Suprapubic skin (tissue), 4 donors: ENCODE measurements around the gene CCDC63. TPM values are rescaled to one million over a fixed set of nuclear protein-coding genes. Genes with fewer than 3 reads are reported as not detected.

Source experiments
- DNase-seq, 2 donors: peaks; one replicate each; pipeline ENCODE4 v3.0.0-alpha.2; 2019; ENCODE audit warnings: low spot score in 2 of 2
- H3K27ac ChIP-seq: fragments of 200-600 bp; sonication (generic); one replicate; pipeline ENCODE4 v1.5.1; 2019
- H3K27me3 ChIP-seq: fragments of 200-600 bp; sonication (generic); one replicate; pipeline ENCODE4 v1.5.1; 2019
- H3K36me3 ChIP-seq: fragments of 200-600 bp; sonication (generic); one replicate; pipeline ENCODE4 v1.5.1; 2019
- H3K4me1 ChIP-seq: fragments of 200-600 bp; sonication (generic); one replicate; pipeline ENCODE4 v1.5.1; 2019
- H3K4me3 ChIP-seq: fragments of 200-600 bp; sonication (generic); one replicate; pipeline ENCODE4 v1.5.1; 2019; ENCODE audit warnings: mild to moderate bottlenecking
- H3K9me3 ChIP-seq: fragments of 200-600 bp; sonication (generic); one replicate; pipeline ENCODE4 v1.5.1; 2019
- EP300 ChIP-seq: sonication (generic); formaldehyde crosslinking; IDR thresholded peaks from one replicate; pipeline ENCODE4 v1.6.1; 2017; ENCODE audit warnings: antibody characterized with exemption
- POLR2A ChIP-seq, 2 donors: fragments of 450-650 bp; IDR thresholded peaks; one replicate each; pipeline ENCODE4 v1.6.1; 2017; ENCODE audit warnings: antibody characterized with exemption in 2 of 2, mild to moderate bottlenecking in 2 of 2, moderate library complexity in 2 of 2
- POLR2AphosphoS5 ChIP-seq, 3 donors: sonication (generic); formaldehyde crosslinking; IDR thresholded peaks; one replicate each; pipeline ENCODE4 v1.6.1; 2017; ENCODE audit warnings: antibody characterized with exemption in 3 of 3
- WGBS: methylation state at CpG from one replicate; pipeline ENCODE4 v1.1.5; 2018; 5-methylcytosine and 5-hydroxymethylcytosine counted together
- total RNA-seq, 4 donors: library from RNA; depleted of rRNA; stranded (reverse); fragments of >200 nt; gene quantifications; one replicate each; pipeline ENCODE4 v1.1.0, GENCODE V29; 2016
- TF ChIP-seq, protein P1 (sequence below), 2 donors: fragments of 200-600 bp in 1 of 2; fragments of 450-650 bp in 1 of 2; sonication (generic) in 1 of 2; IDR thresholded peaks; one replicate each; pipeline ENCODE4 v1.5.1; 2016 to 2019; ENCODE audit warnings: antibody characterized with exemption in 2 of 2, mild to moderate bottlenecking in 1 of 2, moderate library complexity in 1 of 2

Gene CCDC63
- total RNA-seq, 4 donors from 2014 or later = not detected

DNA sequence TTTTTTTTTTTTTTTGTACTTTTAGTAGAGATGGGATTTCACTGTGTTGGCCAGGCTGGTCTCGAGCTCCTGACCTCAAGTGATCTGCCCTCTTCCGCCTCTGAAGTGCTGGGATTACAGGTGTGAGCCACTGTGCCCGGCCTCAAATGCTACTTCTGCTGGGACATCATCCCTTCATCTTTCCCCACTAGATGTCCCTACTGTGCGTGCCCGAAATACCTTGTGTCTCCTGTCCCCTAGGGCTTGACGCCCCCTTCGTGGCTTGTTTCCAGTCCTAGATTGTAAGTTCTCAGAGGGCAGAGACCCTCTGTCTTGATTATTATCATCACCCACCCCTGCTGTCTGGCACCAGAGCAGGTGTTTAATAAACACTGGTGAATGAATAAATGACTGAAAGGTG is 14.9 kb downstream of the CCDC63 start:
- 80% methylated on average over 7 of the region's 7 CpGs for WGBS
- H3K9me3 ChIP-seq = no peaks in the 10 kb centered on the region
- no peaks in the 10 kb centered on the region for H3K27me3 ChIP-seq
- no peak for DNase-seq
- no peak overlapping the region for H3K4me3 ChIP-seq
- H3K36me3 ChIP-seq = no peaks in the 10 kb centered on the region
- no peaks in the 10 kb centered on the region for H3K4me1 ChIP-seq
- H3K27ac ChIP-seq = no peak overlapping the region
- no peak for TF ChIP-seq POLR2AphosphoS5 (IDR thresholded peaks at IDR 0.05)

DNA sequence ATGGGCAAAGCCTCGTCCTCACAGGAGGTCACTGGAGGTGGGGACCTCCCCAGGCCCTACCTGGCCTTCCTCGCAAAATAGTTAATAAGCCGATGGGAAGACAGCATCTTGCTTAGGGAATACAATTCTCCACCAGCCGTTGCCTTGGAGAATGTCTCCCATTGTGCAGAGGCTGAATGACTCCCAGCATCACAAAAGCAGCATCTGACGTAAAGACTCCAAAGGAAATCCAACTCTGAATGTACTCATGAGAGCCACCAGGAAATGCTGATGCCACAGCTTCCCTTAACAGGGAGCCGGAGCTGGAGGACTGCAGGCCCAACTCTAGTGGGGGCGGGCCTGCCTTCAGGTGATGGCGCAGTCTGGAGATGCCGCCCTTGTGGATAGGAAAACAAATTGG is 15.5 kb downstream of the CCDC63 start:
- H3K9me3 ChIP-seq = no peaks in the 10 kb centered on the region
- H3K36me3 ChIP-seq = no peaks in the 10 kb centered on the region
- no peak overlapping the region for H3K27ac ChIP-seq
- no peak overlapping the region for H3K4me3 ChIP-seq
- WGBS = 91% methylated on average over 9 of the region's 9 CpGs
- DNase-seq = no peak
- H3K27me3 ChIP-seq = no peaks in the 10 kb centered on the region
- no peaks in the 10 kb centered on the region for H3K4me1 ChIP-seq
- TF ChIP-seq, protein P1, sequence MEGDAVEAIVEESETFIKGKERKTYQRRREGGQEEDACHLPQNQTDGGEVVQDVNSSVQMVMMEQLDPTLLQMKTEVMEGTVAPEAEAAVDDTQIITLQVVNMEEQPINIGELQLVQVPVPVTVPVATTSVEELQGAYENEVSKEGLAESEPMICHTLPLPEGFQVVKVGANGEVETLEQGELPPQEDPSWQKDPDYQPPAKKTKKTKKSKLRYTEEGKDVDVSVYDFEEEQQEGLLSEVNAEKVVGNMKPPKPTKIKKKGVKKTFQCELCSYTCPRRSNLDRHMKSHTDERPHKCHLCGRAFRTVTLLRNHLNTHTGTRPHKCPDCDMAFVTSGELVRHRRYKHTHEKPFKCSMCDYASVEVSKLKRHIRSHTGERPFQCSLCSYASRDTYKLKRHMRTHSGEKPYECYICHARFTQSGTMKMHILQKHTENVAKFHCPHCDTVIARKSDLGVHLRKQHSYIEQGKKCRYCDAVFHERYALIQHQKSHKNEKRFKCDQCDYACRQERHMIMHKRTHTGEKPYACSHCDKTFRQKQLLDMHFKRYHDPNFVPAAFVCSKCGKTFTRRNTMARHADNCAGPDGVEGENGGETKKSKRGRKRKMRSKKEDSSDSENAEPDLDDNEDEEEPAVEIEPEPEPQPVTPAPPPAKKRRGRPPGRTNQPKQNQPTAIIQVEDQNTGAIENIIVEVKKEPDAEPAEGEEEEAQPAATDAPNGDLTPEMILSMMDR (IDR thresholded peaks at IDR 0.05) = no peak

DNA sequence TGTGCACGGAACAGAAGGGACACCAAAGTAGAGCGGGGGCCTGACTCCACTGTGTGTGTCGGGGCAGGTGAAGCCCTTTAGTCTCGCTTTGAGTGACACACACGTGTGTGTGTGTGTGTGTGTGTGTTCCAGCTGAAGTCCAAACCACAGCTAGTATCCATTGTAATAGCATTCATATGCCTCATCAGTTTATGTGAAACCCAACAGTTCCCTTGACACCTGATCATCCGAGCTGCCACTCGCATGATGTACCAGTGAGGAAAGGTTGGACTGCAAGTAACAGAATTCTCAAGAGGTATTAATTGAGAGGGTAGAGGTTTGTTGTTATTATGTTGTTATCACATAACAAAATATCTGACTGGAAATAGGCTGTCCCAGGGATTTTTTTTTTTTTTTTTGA is 16.4 kb downstream of the CCDC63 start:
- no peaks in the 10 kb centered on the region for H3K27me3 ChIP-seq
- no peak overlapping the region for H3K27ac ChIP-seq
- H3K36me3 ChIP-seq = no peaks in the 10 kb centered on the region
- no peak overlapping the region for H3K4me3 ChIP-seq
- H3K9me3 ChIP-seq = no peaks in the 10 kb centered on the region
- DNase-seq = no peak
- 86% methylated on average over 7 of the region's 7 CpGs for WGBS
- TF ChIP-seq EP300 (no peak), POLR2AphosphoS5 (IDR thresholded peaks at IDR 0.05) (no peak)
- TF ChIP-seq, protein P1 (IDR thresholded peaks at IDR 0.05) = no peak
- no peaks in the 10 kb centered on the region for H3K4me1 ChIP-seq

DNA sequence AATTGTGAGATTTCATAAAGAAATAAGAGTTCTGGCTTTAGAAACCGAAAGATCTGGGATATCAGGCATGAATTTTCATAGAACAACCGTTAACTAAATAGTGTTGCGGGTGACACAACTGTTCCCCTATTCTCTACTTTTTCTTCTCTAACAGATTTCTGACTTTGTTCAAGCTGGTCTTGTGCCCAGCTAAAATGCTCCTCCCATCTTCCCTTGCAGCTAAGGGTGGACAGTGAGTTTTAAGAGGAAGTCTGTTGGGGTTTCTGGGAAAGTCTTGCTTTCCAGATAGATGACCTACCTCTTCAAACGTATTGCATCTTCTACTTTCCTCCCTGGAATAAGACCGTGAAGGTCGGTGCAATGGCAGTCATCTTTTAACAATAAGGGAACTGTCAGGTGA is 18.7 kb downstream of the CCDC63 start:
- DNase-seq = no peak
- H3K9me3 ChIP-seq = no peaks in the 10 kb centered on the region
- H3K27ac ChIP-seq = no peak overlapping the region
- H3K4me3 ChIP-seq = no peak overlapping the region
- no peaks in the 10 kb centered on the region for H3K36me3 ChIP-seq
- H3K4me1 ChIP-seq = no peaks in the 10 kb centered on the region
- 85% methylated on average over 6 of the region's 6 CpGs for WGBS
- TF ChIP-seq, protein P1 (IDR thresholded peaks at IDR 0.05) = no peak
- TF ChIP-seq EP300 = no peak
- no peak for TF ChIP-seq POLR2A (IDR thresholded peaks at IDR 0.05)
- TF ChIP-seq POLR2AphosphoS5 (IDR thresholded peaks at IDR 0.05) = no peak
- no peaks in the 10 kb centered on the region for H3K27me3 ChIP-seq

DNA sequence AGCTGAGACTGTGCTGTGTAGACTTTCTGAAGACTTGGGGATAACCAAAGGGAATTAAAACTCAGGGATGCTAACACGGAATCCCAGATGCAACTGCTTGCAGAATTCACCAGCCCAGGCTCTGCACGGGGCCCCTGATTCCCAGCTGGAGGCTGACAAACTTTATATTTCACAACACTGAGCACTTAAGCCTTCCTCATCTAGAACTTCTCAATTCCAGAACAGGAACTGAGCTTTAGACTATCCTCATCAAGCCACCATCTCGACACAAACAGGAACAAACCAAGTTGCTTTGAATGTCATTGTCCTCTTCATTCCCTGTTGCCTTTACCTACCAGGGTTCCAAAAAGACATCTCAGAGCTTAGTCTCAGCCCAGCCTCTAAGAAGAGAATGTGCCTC is 22.2 kb downstream of the CCDC63 start:
- TF ChIP-seq, protein P1 (IDR thresholded peaks at IDR 0.05) = no peak
- TF ChIP-seq POLR2A (IDR thresholded peaks at IDR 0.05) = no peak
- no peak for TF ChIP-seq POLR2AphosphoS5 (IDR thresholded peaks at IDR 0.05)
- TF ChIP-seq EP300 = no peak
- H3K27me3 ChIP-seq = no peaks in the 10 kb centered on the region
- DNase-seq = no peak
- H3K36me3 ChIP-seq = no peaks in the 10 kb centered on the region
- H3K4me1 ChIP-seq = no peaks in the 10 kb centered on the region
- H3K9me3 ChIP-seq = no peaks in the 10 kb centered on the region
- 67% methylated on average over 3 of the region's 3 CpGs for WGBS
- no peak overlapping the region for H3K4me3 ChIP-seq
- no peak overlapping the region for H3K27ac ChIP-seq

DNA sequence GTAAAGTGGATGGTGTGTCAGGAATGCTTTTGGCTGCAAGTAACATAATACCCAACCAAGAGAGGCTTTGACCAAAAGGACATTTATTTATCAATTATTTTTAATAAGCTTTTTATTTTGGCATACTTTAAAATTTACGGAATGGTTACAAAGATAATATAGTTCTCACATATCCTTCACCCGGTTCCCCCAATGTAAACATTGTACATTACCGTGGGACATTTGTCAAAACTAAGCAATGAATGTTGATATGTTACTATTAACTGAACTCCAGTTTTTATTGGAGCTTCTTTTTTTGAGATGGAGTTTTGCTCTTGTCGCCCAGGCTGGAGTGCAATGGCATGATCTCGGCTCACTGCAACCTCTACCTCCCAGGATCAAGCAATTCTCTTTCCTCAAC is 23.0 kb downstream of the CCDC63 start:
- H3K4me1 ChIP-seq = no peaks in the 10 kb centered on the region
- no peak for DNase-seq
- H3K27ac ChIP-seq = no peak overlapping the region
- H3K27me3 ChIP-seq = no peaks in the 10 kb centered on the region
- no peak overlapping the region for H3K4me3 ChIP-seq
- no peaks in the 10 kb centered on the region for H3K36me3 ChIP-seq
- 90% methylated on average over 5 of the region's 5 CpGs for WGBS
- TF ChIP-seq POLR2AphosphoS5 (IDR thresholded peaks at IDR 0.05) = no peak
- TF ChIP-seq POLR2A (IDR thresholded peaks at IDR 0.05) = no peak
- TF ChIP-seq, protein P1 (IDR thresholded peaks at IDR 0.05) = no peak
- TF ChIP-seq EP300 = no peak
- no peaks in the 10 kb centered on the region for H3K9me3 ChIP-seq
